NOMO-1 treated with DMSO at 0.1 percent for 48 hours (cell line): ENCODE results near the gene FBN3.
A peak's percentile ranks its signal among the peaks of the same experiment; 100 is the strongest.
"Not testable (repeated sequence)": the region's sequence is repeated elsewhere in the genome, so short reads cannot be mapped to it uniquely, and the experiment has no call there.

Experiments
- DNase-seq: peaks from one replicate; lab custom pipeline; 2025; ENCODE audit not compliant: unreplicated experiment; lab: John Stamatoyannopoulos, UW

The FBN3 gene

GRCh38 chr19:8025316-8025715, 124.1 kb downstream of the FBN3 start:
- no peak for DNase-seq

GRCh38 chr19:8024256-8024655, 125.1 kb downstream of the FBN3 start:
- not testable (repeated sequence) for DNase-seq

GRCh38 chr19:8023371-8023770, 126.0 kb downstream of the FBN3 start:
- DNase-seq = no peak

GRCh38 chr19:8022275-8022674, 127.1 kb downstream of the FBN3 start:
- DNase-seq = no peak

GRCh38 chr19:8021374-8021773, 128.0 kb downstream of the FBN3 start:
- DNase-seq = no peak

GRCh38 chr19:8020681-8021080, 128.7 kb downstream of the FBN3 start:
- DNase-seq = no peak

- DNase-seq = peak; percentile 17
These were observed 131.6 kb downstream of the FBN3 start for GRCh38 chr19:8017808-8018207.
